ENCODE measurements around the gene IQSEC1. TPM values are rescaled to one million over a fixed set of nuclear protein-coding genes. Genes with fewer than 3 reads are reported as not detected.

The IQSEC1 gene
- total RNA-seq, 1 donor from 2014 or later: 41.7 TPM

DNA sequence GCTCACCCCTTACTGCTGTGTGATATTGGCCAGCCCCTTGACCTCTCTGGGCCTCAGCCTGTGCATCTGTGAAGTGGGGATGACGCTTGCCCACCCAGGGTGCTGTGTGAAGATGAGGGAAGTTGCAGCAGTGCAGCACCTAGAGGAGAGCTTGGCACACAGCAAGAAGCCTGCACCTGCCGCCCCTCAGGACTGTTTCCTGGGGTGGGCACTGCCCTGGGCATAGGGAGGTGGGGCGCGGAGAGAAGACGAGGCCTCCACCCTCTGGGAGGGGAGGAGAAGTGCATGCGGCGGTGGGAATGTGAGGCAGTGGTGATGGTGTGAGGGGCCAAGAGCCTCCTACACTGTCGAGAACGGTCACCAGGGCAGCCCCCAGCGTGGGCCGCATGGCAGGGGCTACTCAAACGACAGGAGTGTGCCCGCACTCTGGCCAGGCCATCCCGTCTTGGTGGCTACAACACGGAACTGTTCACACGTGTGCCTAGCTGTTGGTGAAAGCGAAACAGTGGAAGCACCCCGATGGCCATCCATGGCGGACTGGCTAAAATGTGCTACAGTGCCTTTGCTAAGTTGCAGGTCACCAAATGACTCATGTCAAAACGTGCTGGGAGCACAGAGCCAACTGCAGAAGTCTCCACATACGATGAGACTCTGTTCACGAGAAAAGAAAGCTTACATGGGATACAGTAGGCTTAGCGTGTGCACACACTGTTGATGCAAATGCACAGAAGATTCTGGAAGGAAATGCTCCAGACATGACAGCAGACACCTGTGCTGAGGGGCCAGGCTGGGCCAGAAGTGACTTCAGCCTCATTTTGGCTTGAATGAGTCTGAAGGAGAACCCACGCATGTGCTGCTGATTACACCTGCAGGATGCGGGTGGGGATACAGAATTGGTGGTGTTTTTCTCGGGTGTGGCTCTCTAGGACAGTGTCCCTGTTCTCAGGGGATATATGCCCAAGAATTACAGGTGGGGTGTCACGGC lies 40.4 kb upstream of the IQSEC1 start:
- no peak overlapping the region for H3K4me3 Mint-ChIP-seq
- H3K27me3 Mint-ChIP-seq (ENCODE audit: low read depth): peaks cover 15% of the 10 kb centered on the region
- TF ChIP-seq, protein P1, sequence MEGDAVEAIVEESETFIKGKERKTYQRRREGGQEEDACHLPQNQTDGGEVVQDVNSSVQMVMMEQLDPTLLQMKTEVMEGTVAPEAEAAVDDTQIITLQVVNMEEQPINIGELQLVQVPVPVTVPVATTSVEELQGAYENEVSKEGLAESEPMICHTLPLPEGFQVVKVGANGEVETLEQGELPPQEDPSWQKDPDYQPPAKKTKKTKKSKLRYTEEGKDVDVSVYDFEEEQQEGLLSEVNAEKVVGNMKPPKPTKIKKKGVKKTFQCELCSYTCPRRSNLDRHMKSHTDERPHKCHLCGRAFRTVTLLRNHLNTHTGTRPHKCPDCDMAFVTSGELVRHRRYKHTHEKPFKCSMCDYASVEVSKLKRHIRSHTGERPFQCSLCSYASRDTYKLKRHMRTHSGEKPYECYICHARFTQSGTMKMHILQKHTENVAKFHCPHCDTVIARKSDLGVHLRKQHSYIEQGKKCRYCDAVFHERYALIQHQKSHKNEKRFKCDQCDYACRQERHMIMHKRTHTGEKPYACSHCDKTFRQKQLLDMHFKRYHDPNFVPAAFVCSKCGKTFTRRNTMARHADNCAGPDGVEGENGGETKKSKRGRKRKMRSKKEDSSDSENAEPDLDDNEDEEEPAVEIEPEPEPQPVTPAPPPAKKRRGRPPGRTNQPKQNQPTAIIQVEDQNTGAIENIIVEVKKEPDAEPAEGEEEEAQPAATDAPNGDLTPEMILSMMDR (IDR thresholded peaks at IDR 0.05; ENCODE audit: unreplicated experiment): no peak
- H3K27ac Mint-ChIP-seq: no peak overlapping the region
- H3K36me3 Mint-ChIP-seq: no peaks in the 10 kb centered on the region
- H3K9me3 Mint-ChIP-seq: no peaks in the 10 kb centered on the region
- no peak for DNase-seq (ENCODE audit: low spot score in 2 of 2, unreplicated experiment in 2 of 2)
- H3K4me1 Mint-ChIP-seq: peaks cover 6% of the 10 kb centered on the region

GRCh38 chr3:13112521-13113345 lies 39.5 kb upstream of the IQSEC1 start:
- DNase-seq (ENCODE audit: low spot score in 2 of 2, unreplicated experiment in 2 of 2): no peak
- Mint-ChIP-seq H3K36me3 (no peaks in the 10 kb centered on the region), H3K9me3 (no peaks in the 10 kb centered on the region), H3K27ac (no peak overlapping the region), H3K4me3 (no peak overlapping the region), H3K27me3 (ENCODE audit: low read depth) (peaks cover 15% of the 10 kb centered on the region), H3K4me1 (peaks cover 6% of the 10 kb centered on the region)
- TF ChIP-seq, protein P1 (IDR thresholded peaks at IDR 0.05; ENCODE audit: unreplicated experiment): no peak

- no peaks in the 10 kb centered on the region for H3K9me3 Mint-ChIP-seq
- peaks cover 6% of the 10 kb centered on the region for H3K4me1 Mint-ChIP-seq
- no peak for DNase-seq (ENCODE audit: low spot score in 2 of 2, unreplicated experiment in 2 of 2)
- no peak overlapping the region for H3K27ac Mint-ChIP-seq
- H3K4me3 Mint-ChIP-seq: no peak overlapping the region
- TF ChIP-seq, protein P1 (IDR thresholded peaks at IDR 0.05; ENCODE audit: unreplicated experiment): no peak
- peaks cover 12% of the 10 kb centered on the region for H3K27me3 Mint-ChIP-seq (ENCODE audit: low read depth)
- no peaks in the 10 kb centered on the region for H3K36me3 Mint-ChIP-seq
These were observed 38.8 kb upstream of the IQSEC1 start for GRCh38 chr3:13111873-13112520.

GRCh38 chr3:13111173-13111872 lies 38.1 kb upstream of the IQSEC1 start:
- DNase-seq (ENCODE audit: low spot score in 2 of 2, unreplicated experiment in 2 of 2): no peak
- H3K27me3 Mint-ChIP-seq (ENCODE audit: low read depth): peaks cover 6% of the 10 kb centered on the region
- no peaks in the 10 kb centered on the region for H3K9me3 Mint-ChIP-seq
- peaks cover 6% of the 10 kb centered on the region for H3K4me1 Mint-ChIP-seq
- TF ChIP-seq, protein P1 (IDR thresholded peaks at IDR 0.05; ENCODE audit: unreplicated experiment): no peak
- H3K27ac Mint-ChIP-seq: no peak overlapping the region
- no peaks in the 10 kb centered on the region for H3K36me3 Mint-ChIP-seq
- H3K4me3 Mint-ChIP-seq: no peak overlapping the region

- Mint-ChIP-seq H3K27me3 (ENCODE audit: low read depth) (peaks cover 6% of the 10 kb centered on the region), H3K9me3 (no peaks in the 10 kb centered on the region), H3K27ac (no peak overlapping the region), H3K36me3 (no peaks in the 10 kb centered on the region), H3K4me1 (peaks cover 6% of the 10 kb centered on the region), H3K4me3 (no peak overlapping the region)
- DNase-seq (ENCODE audit: low spot score in 2 of 2, unreplicated experiment in 2 of 2): no peak
- TF ChIP-seq, protein P1 (IDR thresholded peaks at IDR 0.05; ENCODE audit: unreplicated experiment): no peak
These were observed 37.5 kb upstream of the IQSEC1 start for GRCh38 chr3:13110678-13111116.

All from mesothelial cell of epicardium (in vitro differentiated cells).